GM18867 (cell line): ENCODE measurements around the gene SIPA1L2.

Source experiments
- ATAC-seq: cut with Tn5 transposase; IDR thresholded peaks from one replicate; pipeline ENCODE4 v1.9.1; 2021; ENCODE audit warnings: mild to moderate bottlenecking, moderate library complexity; ENCODE audit not compliant: unreplicated experiment

SIPA1L2 gene

GRCh38 chr1:232644209-232644608, 14.3 kb upstream of the SIPA1L2 start:
- ATAC-seq, result no peak

- ATAC-seq, result no peak
Observed at GRCh38 chr1:232643251-232643650, 13.3 kb upstream of the SIPA1L2 start.

- no peak for ATAC-seq
Observed at GRCh38 chr1:232641507-232641906, 11.6 kb upstream of the SIPA1L2 start.

- ATAC-seq, result no peak
Observed at GRCh38 chr1:232636799-232637198, 6.9 kb upstream of the SIPA1L2 start.

GRCh38 chr1:232635778-232636356, 5.9 kb upstream of the SIPA1L2 start:
- ATAC-seq, result peak; percentile 79

- no peak for ATAC-seq
Observed at GRCh38 chr1:232635279-232635678, 5.3 kb upstream of the SIPA1L2 start.

- ATAC-seq, result no peak
Observed at GRCh38 chr1:232634096-232634495, 4.2 kb upstream of the SIPA1L2 start.

GRCh38 chr1:232630894-232631195, 912 bp upstream of the SIPA1L2 start:
- ATAC-seq, result no peak

- peak; percentile 53 for ATAC-seq
Observed at GRCh38 chr1:232629250-232630046, 485 bp downstream of the SIPA1L2 start.

GRCh38 chr1:232628335-232629249, 1.3 kb downstream of the SIPA1L2 start:
- ATAC-seq, result no peak

- no peak for ATAC-seq
Observed at GRCh38 chr1:232627645-232628334, 2.1 kb downstream of the SIPA1L2 start.

GRCh38 chr1:232627171-232627570, 2.8 kb downstream of the SIPA1L2 start:
- no peak for ATAC-seq

GRCh38 chr1:232626452-232626851, 3.5 kb downstream of the SIPA1L2 start:
- ATAC-seq, result no peak

GRCh38 chr1:232625319-232625868, 4.5 kb downstream of the SIPA1L2 start:
- ATAC-seq, result no peak

- ATAC-seq, result no peak
Observed at GRCh38 chr1:232624546-232625281, 5.2 kb downstream of the SIPA1L2 start.

GRCh38 chr1:232622981-232623380, 7.0 kb downstream of the SIPA1L2 start:
- ATAC-seq, result no peak

- ATAC-seq, result no peak
Observed at GRCh38 chr1:232622378-232622777, 7.6 kb downstream of the SIPA1L2 start.

GRCh38 chr1:232621050-232621449, 8.9 kb downstream of the SIPA1L2 start:
- ATAC-seq, result no peak

- no peak for ATAC-seq
Observed at GRCh38 chr1:232620356-232620969, 9.5 kb downstream of the SIPA1L2 start.

- no peak for ATAC-seq
Observed at GRCh38 chr1:232617237-232617636, 12.7 kb downstream of the SIPA1L2 start.
